LoVo (cell line): ENCODE results near the gene HSPA1B.

ENCODE experiments used
- DNase-seq: peaks from one replicate; pipeline ENCODE4 v3.0.0-alpha.2; 2016; ENCODE audit warnings: low spot score

The HSPA1B gene

GRCh38 chr6:31879143-31879542 is 51.6 kb downstream of the HSPA1B start:
- no peak for DNase-seq
